Left forelimb (tissue), 1 donor: ENCODE measurements around the gene STK10.
"Not testable (repeated sequence)": the region's sequence is repeated elsewhere in the genome, so short reads cannot be mapped to it uniquely, and the experiment has no call there.

ENCODE experiments used
- DNase-seq: peaks from one replicate; pipeline ENCODE4 v3.0.0-alpha.2; 2018; ENCODE audit warnings: low spot score

The STK10 gene

DNA sequence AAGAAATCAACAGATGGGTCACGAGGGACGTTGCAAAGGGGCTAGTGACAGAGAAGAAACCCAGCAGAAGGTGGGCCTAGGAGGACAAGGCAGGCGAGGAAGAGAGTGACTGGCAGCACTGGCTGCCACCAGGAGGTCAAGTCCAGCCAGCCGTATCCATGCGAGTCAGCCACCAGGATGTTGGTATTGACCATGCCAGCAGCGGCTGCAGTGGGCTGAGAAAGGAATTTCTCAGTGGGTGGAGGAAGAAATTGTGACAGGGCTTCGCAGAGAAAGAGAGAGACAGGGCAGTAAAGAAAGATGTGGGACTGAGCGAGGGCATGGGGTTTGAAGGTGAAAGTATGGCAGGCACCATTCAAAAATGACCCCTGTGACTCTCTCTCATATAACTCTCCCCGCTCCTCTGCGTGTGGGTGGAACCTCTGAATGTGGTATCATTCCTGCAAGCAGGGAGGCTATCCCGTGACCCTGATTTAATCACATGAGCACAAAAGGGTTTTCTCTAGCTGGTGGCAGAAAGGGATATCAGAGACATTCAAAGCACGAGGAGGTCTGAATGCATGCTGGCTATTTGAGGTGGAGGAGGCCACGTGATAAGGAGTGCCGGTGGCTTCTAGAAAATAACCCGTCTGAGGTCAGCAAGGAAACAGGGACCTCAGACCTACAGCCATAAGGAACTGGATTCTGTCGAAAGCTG lies 136.2 kb downstream of the STK10 start:
- DNase-seq, result no peak

DNA sequence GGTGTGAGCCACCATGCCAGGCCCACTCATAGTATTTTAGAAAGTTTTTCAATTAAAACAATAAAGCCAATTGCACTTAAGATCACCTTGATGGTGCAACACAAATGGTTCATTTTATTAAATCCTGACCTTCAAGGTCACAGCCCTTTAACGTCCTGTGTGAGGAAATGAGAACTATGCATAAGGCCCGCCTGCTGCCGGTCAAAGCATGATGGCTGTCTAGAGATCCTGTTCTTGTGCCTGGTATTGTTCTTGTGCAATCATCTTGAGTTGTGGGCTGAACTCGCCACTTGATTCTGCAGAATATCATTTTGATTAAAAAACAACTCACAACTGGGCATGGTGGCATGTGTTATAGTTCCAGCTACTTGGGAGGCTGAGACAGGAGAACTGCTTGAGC lies 137.9 kb downstream of the STK10 start:
- DNase-seq, result no peak

GRCh38 chr5:172049226-172049796 lies 138.7 kb downstream of the STK10 start:
- no peak for DNase-seq

DNA sequence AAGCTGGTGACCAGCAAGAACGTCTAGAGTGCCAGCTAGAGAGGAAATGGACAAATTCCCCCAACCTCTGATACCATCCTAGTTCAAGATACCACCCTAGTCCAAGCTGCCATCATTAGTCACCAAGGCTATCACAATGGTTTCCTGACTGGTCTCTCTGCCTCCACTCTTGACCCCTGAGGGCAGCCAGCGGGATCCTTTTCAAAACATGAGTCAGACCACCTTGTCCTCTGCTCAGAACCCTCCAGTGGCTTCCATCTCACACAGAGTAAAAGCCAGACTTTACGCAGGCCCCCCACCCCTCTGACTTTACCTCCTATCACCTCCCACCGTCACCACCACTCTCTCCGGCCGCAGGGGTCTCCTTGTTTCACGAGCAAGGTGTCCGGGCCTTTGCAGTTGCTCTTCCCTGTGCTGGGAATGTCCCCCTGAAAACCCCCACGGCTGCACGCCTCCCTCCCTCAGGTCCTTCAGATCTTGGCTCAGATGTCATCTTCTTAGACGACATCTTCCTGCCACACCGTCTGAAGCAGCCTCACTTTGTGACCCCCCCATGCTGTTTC lies 139.4 kb downstream of the STK10 start:
- no peak for DNase-seq

DNA sequence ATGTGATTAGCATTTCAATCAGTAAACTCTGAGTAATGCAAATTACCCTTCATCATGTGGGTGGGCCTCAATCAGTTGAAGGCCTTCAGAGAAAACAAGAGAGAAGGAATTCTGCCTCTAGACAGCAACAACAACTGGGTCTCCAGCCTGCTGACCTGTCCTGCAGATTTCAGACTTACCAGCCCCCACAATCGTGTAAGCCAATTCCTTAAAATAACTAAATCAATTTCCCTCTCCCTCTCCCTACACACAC lies 139.9 kb downstream of the STK10 start:
- no peak for DNase-seq

GRCh38 chr5:172046593-172046992 lies 141.4 kb downstream of the STK10 start:
- no peak for DNase-seq

GRCh38 chr5:172045315-172045632 lies 142.8 kb downstream of the STK10 start:
- no peak for DNase-seq

DNA sequence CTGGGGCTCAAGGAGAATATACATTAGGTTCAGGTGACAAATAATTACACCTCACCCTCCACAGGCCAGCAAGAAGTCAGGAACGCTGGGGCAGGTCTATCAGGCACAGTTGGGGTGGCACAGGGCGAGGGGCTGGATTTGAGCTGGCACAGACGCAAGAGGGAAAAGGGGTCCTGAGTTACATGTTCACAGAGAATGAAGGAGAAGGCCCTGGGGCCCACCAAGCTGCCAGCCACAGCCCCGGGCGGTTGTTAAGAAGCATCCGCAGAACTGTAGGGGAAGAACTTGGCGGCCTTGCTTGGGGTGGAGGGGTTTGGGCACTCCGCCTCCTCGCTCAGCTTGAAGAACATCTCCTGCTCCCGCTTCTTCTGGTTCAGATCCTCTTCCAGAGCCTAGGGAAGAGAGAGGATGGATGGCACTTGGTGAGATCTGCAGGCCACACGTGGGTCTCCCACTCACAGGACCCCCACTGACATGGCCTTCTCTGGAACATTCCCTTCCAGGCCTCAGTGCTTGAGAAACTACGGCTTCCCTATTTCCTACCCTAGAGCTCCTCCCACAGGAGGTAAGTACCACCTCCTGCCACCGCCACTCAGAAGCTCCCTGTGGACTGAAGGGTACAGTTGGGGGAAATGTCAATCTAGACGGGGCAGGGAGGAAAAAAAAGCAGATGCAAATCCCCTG lies 143.3 kb downstream of the STK10 start:
- DNase-seq, result no peak

GRCh38 chr5:172043865-172044264 lies 144.2 kb downstream of the STK10 start:
- DNase-seq, result no peak

- no peak for DNase-seq
Measured at GRCh38 chr5:172042183-172042582, 145.8 kb downstream of the STK10 start.

DNA sequence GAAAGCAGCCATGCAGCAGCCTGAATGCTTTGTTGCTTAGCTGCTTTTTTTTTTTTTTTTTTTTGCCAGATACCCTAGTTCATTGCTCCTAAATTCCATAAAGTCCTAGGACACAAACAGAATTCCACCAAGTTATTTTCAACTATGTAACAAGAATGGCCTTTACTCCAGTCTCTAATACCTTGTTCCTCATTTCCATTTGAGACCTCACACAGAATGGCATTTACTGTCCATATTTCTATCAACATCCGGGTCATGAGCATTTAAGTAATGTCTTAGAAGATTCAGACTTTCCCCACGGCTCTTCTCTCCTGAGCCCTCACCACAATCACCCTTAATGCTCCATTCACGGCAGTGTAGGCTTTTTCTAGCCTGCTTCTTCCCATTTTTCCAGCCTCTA lies 149.9 kb downstream of the STK10 start:
- no peak for DNase-seq

DNA sequence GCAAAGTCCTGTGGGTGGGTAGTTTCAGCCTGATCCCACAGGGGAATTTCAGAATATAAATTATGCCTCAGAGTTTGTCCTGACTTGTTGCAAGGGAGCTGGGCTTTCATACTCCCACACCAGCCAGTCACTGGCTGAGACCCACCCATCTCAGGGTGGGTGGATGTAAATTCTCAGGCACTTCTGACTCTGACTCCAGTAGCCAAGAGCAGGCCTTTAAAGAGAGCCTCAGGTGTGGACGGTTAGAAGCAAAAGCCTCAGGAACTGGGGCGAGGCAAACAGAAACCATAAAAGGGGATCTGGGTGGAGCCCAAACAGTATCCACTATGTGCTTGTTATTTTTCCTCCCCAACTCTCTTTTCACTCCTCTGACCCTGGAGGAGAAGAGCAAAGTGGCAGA lies 153.0 kb downstream of the STK10 start:
- DNase-seq, result no peak

DNA sequence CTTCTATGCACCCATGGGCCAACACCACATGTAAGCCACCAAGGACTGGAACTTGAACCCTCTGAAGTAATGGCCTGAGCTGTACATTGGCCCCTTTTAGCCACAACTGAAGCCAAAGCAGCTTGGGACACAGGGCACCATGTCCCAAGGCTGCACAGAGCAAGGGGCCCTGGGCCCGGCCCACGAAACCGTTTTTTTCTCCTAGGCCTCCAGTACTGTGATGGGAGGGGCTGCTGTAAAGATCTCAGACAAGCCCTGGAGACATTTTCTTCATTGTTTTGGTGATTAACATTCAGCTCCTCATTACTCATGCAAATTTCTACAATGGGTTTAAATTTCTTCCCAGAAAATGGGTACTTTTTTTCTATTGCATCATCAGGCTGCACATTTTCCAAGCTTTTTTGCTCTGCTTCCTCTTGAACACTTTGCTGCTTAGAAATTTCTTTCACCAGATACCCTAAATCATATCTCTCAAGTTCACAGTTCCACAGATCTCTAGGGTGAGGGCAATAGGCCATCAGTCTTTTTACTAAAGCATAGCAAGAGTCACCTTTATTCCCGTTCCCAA lies 156.0 kb downstream of the STK10 start:
- DNase-seq, result no peak

DNA sequence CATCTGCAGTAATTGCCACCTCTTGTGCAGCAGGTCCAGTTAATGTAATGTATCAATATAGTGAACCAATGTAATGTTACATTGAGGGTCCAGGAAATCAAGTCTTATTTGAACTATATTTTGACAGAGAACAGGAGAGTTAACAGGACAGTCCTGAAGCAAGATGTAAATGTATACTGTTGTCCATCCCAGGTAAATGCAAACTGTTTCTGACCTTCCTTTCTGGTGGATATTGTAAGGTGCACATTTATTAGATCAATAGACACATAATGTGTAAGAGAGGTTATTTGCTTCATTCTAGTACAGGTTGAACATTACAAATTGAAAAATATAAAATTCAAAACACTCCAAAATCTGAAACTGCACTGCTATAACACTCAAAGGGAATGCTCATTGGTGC lies 158.1 kb downstream of the STK10 start:
- no peak for DNase-seq

- DNase-seq, result no peak
Measured at GRCh38 chr5:172028167-172028566, 159.9 kb downstream of the STK10 start.

DNA sequence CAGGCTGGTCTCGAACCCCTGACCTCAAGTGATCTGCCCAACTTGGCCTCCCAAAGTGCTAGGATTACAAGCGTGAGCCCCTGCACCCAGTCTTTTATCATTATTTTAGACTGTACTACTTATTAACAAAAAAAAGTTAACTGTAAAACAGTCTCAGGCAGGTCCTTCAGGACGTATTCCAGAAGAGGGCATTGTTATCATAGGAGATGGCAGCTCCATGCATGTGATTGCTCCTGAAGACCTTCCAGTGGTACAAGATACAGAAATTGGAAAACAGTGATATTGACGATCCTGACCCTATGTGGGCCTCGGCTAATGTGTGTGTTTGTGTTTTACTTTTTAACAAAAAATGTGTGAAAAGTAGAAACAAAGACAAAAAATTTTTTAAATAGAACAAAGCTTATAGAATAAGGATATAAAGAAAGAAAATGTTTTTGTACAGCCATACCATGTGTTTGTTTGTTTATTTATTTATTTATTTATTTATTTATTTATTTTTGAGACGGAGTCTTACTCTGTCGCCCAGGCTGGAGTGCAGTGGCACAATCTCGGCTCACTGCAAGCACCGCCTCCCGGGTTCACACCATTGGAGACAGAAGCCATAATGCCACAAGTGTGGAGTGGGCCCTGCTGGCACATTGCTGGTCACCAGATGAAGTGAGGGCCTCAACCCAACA lies 167.8 kb downstream of the STK10 start:
- DNase-seq, result not testable (repeated sequence)

DNA sequence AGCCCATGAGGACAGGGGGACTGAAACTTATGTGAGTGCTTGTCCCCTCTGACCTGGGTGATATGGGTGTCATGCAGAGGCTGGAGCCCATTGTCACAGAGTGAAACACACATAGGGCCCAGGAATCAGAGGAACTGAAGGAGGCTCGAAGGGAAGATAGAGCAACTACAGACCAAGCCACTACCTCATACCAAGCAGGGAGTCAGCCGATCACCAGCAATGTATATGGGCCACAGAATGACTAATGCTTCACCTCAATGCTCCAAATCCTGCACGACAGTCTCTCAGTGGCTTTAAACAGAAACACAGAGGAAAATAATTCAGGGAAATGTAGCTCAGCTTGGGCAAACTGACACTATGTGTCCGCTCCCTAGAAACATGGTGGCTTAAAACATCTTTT lies 172.7 kb downstream of the STK10 start:
- no peak for DNase-seq

GRCh38 chr5:172010278-172010677 lies 177.7 kb downstream of the STK10 start:
- DNase-seq, result no peak

- no peak for DNase-seq
Measured at GRCh38 chr5:172009536-172010270, 178.3 kb downstream of the STK10 start.

DNA sequence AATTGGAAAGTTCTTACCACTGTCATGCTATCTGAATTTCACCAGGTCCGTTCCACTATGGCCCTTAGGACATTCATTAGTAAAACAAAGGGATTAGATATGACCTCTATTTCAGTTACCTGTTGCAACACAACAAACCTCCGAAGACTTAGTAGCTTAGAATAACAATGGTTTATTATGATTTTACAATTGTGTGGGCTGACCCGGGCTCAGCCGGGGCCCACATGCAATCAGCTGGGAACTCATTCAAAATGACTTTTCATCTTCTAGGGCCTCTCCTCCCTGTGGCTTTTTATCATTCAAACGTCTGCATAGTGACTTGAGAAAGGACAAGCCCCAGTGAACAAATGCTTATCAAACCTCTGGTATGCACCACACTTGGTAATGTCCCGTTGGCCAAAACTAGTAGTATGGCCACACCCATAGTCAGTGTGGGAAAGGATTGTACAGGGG lies 179.3 kb downstream of the STK10 start:
- DNase-seq, result no peak

GRCh38 chr5:172008111-172008455 lies 179.9 kb downstream of the STK10 start:
- no peak for DNase-seq
